ENCODE data around the gene STT3B. TPM values are rescaled to one million over a fixed set of nuclear protein-coding genes. Genes with fewer than 3 reads are reported as not detected.

STT3B gene
- total RNA-seq, 1 donor = 244 TPM

GRCh38 chr3:31616711-31617110, 84.0 kb downstream of the STT3B start:
- H3K4me3 ChIP-seq (ENCODE audit: low read depth, low read length) = no peak overlapping the region
- DNase-seq (ENCODE audit: low read depth) = no peak
- no peak for TF ChIP-seq CTCF (IDR thresholded peaks at IDR 0.05; ENCODE audit: insufficient read depth, low read depth, low read length)

- H3K4me3 ChIP-seq (ENCODE audit: low read depth, low read length) = no peak overlapping the region
- DNase-seq (ENCODE audit: low read depth) = no peak
- no peak for TF ChIP-seq CTCF (IDR thresholded peaks at IDR 0.05; ENCODE audit: insufficient read depth, low read depth, low read length)
These were observed 87.9 kb downstream of the STT3B start for GRCh38 chr3:31620656-31621055.

- no peak for DNase-seq (ENCODE audit: low read depth)
- TF ChIP-seq CTCF (IDR thresholded peaks at IDR 0.05; ENCODE audit: insufficient read depth, low read depth, low read length) = no peak
- H3K4me3 ChIP-seq (ENCODE audit: low read depth, low read length) = no peak overlapping the region
These were observed 88.6 kb downstream of the STT3B start for GRCh38 chr3:31621314-31621713.

- TF ChIP-seq CTCF (IDR thresholded peaks at IDR 0.05; ENCODE audit: insufficient read depth, low read depth, low read length) = no peak
- DNase-seq (ENCODE audit: low read depth) = no peak
- no peak overlapping the region for H3K4me3 ChIP-seq (ENCODE audit: low read depth, low read length)
These were observed 90.0 kb downstream of the STT3B start for GRCh38 chr3:31622636-31623288.

- no peak overlapping the region for H3K4me3 ChIP-seq (ENCODE audit: low read depth, low read length)
- TF ChIP-seq CTCF (IDR thresholded peaks at IDR 0.05; ENCODE audit: insufficient read depth, low read depth, low read length) = no peak
- DNase-seq (ENCODE audit: low read depth) = no peak
These were observed 91.5 kb downstream of the STT3B start for GRCh38 chr3:31624083-31624709.

GRCh38 chr3:31625358-31625757, 92.6 kb downstream of the STT3B start:
- DNase-seq (ENCODE audit: low read depth) = no peak
- no peak for TF ChIP-seq CTCF (IDR thresholded peaks at IDR 0.05; ENCODE audit: insufficient read depth, low read depth, low read length)
- no peak overlapping the region for H3K4me3 ChIP-seq (ENCODE audit: low read depth, low read length)

Data from fibroblast of villous mesenchyme (primary cell).